VCaP (cell line): ENCODE data around the gene RIPK4.

Source experiments
- H3K27ac ChIP-seq: fragments of 450-650 bp; 2 replicates; pipeline ENCODE4 v1.5.1; 2017
- TF ChIP-seq, protein P1 (sequence below): fragments of 450-650 bp; conservative IDR thresholded peaks from 2 replicates; pipeline ENCODE4 v1.5.1; 2017; ENCODE audit warnings: mild to moderate bottlenecking, moderate library complexity

The RIPK4 gene

DNA sequence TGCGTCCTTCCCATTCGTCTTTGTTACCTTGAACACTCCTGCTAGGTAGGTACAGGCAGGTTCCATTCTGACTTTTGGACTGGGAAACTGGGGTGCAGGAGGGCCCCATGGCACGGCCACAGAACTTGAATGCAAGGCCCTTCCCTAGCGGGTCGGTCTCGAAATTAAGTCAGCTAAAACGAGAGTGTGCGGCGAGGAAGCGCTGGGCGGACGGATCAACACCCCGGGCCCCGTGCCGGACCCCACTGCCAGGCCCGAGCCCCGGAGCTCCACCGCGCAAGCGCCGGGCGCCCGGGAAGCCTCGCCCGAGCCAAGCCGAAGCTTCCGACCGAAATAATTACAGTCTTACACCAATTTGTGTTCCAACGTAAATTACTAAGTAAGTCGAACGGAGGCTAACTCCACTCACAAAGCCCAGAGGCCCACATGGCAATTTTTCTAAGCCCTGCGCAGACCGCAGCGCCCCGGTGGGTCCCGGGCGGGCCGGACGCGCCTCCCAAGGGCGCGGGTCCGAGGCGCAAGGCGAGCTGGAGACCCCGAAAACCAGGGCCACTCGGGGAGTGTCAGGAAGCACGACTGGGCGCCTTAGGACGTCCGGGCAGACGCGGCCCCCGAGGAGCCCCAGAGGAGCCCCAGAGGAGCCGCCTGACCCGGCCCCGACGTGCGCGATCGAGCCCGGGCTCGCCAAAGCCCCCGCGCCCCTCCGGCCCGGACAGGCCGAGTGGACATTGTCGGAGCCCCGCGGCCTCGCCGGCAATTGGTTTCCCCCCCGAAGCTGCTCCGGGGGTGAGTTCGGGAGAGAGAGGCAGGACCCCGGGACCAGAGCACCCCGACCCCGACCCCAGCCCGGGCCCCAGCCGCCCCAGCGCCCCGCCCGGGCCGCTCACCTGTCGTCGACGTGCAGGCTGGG is 624 bp downstream of the RIPK4 start:
- H3K27ac ChIP-seq: peak overlapping the region; percentile 92
- TF ChIP-seq, protein P1, sequence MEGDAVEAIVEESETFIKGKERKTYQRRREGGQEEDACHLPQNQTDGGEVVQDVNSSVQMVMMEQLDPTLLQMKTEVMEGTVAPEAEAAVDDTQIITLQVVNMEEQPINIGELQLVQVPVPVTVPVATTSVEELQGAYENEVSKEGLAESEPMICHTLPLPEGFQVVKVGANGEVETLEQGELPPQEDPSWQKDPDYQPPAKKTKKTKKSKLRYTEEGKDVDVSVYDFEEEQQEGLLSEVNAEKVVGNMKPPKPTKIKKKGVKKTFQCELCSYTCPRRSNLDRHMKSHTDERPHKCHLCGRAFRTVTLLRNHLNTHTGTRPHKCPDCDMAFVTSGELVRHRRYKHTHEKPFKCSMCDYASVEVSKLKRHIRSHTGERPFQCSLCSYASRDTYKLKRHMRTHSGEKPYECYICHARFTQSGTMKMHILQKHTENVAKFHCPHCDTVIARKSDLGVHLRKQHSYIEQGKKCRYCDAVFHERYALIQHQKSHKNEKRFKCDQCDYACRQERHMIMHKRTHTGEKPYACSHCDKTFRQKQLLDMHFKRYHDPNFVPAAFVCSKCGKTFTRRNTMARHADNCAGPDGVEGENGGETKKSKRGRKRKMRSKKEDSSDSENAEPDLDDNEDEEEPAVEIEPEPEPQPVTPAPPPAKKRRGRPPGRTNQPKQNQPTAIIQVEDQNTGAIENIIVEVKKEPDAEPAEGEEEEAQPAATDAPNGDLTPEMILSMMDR: no peak

DNA sequence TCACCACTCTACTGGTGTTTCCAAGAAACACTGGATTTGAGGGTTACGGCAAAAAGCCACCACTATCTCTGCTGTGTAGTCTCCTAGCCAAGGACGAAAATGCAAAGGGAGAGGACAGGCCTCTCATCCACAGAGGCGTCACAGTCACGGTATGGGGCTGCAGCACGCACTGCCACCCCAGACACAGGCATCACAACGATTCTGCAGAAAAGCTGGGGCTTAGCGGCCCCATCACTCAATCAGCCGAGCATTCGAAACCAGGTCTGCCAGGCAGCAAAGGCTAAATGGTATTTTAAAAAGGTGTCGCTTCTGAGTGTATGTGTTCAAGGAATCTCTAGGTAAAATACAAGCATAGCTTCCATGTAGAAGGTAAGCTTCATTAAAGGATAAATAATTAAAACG is 1.4 kb downstream of the RIPK4 start:
- TF ChIP-seq, protein P1: no peak
- peak overlapping the region; percentile 92 for H3K27ac ChIP-seq

DNA sequence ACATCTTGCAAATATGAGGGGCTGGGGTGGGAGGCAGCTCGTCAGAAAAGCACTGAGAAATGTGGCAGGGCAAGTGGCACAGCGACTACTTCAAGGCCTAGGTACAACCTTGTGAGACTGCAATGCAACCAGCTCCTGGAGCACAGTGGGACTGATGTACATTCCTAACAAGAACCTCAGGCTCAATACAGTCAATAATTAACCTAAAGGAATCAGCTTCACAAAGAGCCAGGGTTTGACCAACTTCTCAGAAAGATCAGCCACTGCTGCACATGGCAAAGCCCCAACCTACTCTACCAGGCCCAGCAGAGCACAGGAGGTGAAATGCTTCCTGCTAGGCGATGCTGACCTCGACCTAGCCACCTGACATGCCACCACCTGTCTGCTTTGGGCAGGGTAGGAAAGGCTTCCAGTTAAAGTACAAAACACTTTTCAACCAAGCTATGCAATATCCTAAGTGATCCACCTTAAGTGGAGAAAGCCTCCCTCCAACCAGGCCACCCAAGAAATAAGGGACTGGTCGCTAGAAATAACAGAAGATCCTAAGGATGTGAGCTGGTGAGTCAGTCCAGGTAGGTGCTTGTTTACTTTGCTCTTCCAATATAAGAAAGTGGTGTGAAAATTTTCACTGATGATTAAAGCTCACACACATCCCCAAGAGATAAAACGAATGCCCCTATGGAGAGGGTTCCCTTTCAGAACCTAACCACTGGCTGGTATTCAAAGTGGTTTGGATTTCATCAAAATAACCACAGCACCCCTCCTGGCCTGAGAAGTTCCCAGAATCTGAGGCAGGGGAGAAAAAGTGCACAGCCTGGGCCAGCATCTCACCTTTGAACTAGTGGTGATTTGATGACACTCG is 2.1 kb downstream of the RIPK4 start:
- H3K27ac ChIP-seq: peak overlapping the region; percentile 92
- TF ChIP-seq, protein P1: no peak

DNA sequence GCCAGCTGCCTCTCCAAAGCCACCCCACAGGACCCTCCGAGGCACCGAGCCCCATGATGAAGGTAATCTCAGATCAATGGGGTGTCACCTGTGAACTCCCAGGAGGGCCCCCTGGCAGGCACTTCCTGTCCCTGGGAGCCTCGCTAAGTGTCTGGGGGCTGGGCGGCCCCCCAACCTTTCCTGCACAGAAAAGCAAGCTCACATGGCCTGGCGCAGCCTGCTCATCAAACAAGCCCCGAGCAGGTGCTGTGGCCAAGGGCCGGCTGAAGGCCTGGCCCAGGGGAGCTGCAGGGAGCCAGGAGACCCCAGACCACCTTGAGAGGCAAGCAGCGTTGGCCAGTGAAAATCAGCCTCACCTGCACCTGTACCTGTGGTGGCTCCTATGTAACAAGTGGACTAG is 2.9 kb downstream of the RIPK4 start:
- TF ChIP-seq, protein P1: no peak
- peak overlapping the region; percentile 92 for H3K27ac ChIP-seq

DNA sequence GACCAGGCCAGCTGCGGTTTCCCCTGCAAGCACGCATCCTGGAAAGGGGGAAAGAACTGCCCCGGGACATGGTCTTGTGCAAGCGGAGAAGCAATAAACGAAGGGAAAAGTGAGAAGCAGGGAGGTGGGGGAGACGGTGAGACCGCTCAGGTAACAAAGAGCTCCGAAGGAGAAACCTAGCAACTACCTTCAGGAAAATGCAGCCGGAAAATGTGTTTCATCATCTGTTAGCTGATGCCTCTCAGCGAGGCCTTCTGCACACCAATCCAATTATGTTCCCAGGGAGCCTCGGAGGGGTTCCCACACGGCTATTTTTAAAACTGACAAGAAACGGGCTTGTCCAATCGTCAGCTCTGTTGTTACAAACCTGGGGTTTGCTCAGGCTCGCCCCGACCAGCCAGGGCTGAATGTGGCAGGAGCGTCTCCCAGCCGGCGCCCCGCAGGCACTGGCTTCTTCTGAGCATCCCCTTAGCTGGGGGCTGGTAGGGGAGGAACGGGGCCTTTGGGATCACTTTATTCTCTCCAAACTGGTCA is 3.4 kb downstream of the RIPK4 start:
- peak overlapping the region; percentile 92 for H3K27ac ChIP-seq
- TF ChIP-seq, protein P1: no peak

DNA sequence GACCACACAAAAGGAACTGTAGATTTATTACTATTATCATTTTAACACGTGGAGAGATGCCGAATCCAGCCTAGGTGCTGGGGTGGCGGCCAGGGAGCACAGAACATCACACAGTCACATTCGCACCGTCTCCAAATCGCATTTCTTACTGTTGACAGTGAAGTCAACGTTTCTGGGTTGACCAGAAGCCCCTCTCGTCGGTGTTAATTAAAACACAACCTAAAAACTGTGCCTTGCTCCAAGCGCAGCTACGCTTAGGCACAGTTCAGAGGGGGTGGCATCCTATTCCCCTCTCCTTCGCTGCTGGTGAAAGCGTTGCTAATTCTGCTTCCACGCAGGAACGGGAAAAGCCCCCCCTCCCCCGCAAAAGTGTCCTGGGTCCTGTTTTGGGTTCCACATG is 4.1 kb downstream of the RIPK4 start:
- TF ChIP-seq, protein P1: no peak
- H3K27ac ChIP-seq: peak overlapping the region; percentile 92
